RPMI8226 (cell line): Measurements from ENCODE around the gene OR13J1.
A peak's percentile ranks its signal among the peaks of the same experiment; 100 is the strongest.

Source experiments
- DNase-seq: peaks from one replicate; pipeline ENCODE4 v3.0.0-alpha.2; 2015

OR13J1 gene

GRCh38 chr9:35856882-35857281 lies 13.3 kb downstream of the OR13J1 start:
- DNase-seq, result no peak

- no peak for DNase-seq
Observed at GRCh38 chr9:35856206-35856605, 14.0 kb downstream of the OR13J1 start.

GRCh38 chr9:35854091-35854762 lies 16.0 kb downstream of the OR13J1 start:
- DNase-seq, result no peak

GRCh38 chr9:35852876-35853865 lies 17.0 kb downstream of the OR13J1 start:
- no peak for DNase-seq

GRCh38 chr9:35852267-35852815 lies 17.9 kb downstream of the OR13J1 start:
- DNase-seq, result no peak

- DNase-seq, result peak; percentile 77
Observed at GRCh38 chr9:35847792-35848572, 22.2 kb downstream of the OR13J1 start.

- no peak for DNase-seq
Observed at GRCh38 chr9:35845824-35846771, 24.1 kb downstream of the OR13J1 start.

GRCh38 chr9:35844628-35845270 lies 25.5 kb downstream of the OR13J1 start:
- peak; percentile 87 for DNase-seq

GRCh38 chr9:35842795-35843194 lies 27.4 kb downstream of the OR13J1 start:
- DNase-seq, result no peak

- no peak for DNase-seq
Observed at GRCh38 chr9:35842020-35842745, 28.0 kb downstream of the OR13J1 start.

- DNase-seq, result no peak
Observed at GRCh38 chr9:35841645-35841900, 28.6 kb downstream of the OR13J1 start.

- DNase-seq, result no peak
Observed at GRCh38 chr9:35840881-35841644, 29.1 kb downstream of the OR13J1 start.

- DNase-seq, result no peak
Observed at GRCh38 chr9:35839926-35840325, 30.3 kb downstream of the OR13J1 start.

GRCh38 chr9:35836595-35836994 lies 33.6 kb downstream of the OR13J1 start:
- no peak for DNase-seq

- no peak for DNase-seq
Observed at GRCh38 chr9:35835766-35836165, 34.4 kb downstream of the OR13J1 start.

- peak; percentile 20 for DNase-seq
Observed at GRCh38 chr9:35835216-35835632, 35.0 kb downstream of the OR13J1 start.

GRCh38 chr9:35834260-35835215 lies 35.7 kb downstream of the OR13J1 start:
- DNase-seq, result peak; percentile 52

- DNase-seq, result no peak
Observed at GRCh38 chr9:35832814-35833213, 37.4 kb downstream of the OR13J1 start.

- DNase-seq, result no peak
Observed at GRCh38 chr9:35831040-35831439, 39.2 kb downstream of the OR13J1 start.
